ENCODE data around the gene SLC1A3. TPM values are rescaled to one million over a fixed set of nuclear protein-coding genes. Genes with fewer than 3 reads are reported as not detected.

SLC1A3 gene
- total and polyA plus RNA-seq, 10 of the 15 experiments (the other 5 are each of a cell fraction or from before 2014, with no cell fraction given), result 0.23 to 4.4 (median 3.3) TPM

DNA sequence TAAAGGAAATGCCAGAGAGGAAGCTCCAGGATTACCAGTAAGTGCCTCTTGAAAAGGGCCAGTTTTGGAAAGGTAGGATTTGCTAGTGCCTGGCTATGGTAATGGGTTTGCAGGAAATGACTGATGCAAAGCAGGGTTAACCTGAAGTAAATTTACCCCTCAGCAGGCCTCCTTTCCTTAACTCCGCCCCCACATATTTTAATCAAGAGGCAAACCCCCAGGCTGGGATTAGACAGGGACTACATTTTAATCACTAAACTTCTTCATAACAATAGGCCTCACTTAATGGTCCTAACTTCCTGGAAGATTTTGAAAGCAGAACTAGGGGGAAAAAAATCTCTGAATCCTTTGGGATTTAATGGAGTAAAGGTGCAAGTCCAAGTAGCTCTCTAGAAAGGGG lies 10.2 kb upstream of the SLC1A3 start:
- Histone ChIP-seq H3K4me1 (ENCODE audit: control insufficient read depth, insufficient read depth, low read length) (no peaks in the 10 kb centered on the region), H3K4me2 (ENCODE audit: control insufficient read depth, insufficient read depth) (no peak overlapping the region), H3K27ac (ENCODE audit: control insufficient read depth, insufficient read depth) (no peak overlapping the region), H4K20me1 (ENCODE audit: control insufficient read depth, insufficient read depth) (no peaks in the 10 kb centered on the region), H3K79me2 (ENCODE audit: control insufficient read depth, insufficient read depth, low read length) (no peaks in the 10 kb centered on the region), H3K9me3 (replicated peaks; ENCODE audit: control insufficient read depth, insufficient read depth, low read length) (no peaks in the 10 kb centered on the region), H3K36me3 (ENCODE audit: control insufficient read depth in 2 of 2, insufficient read depth in 2 of 2, low read length in 1 of 2) (no peaks in the 10 kb centered on the region), H3K27me3 (replicated peaks in 1 of 2; ENCODE audit: control insufficient read depth in 2 of 2, insufficient read depth in 2 of 2, low read length in 1 of 2) (no peaks in the 10 kb centered on the region), H3K9ac (ENCODE audit: control insufficient read depth, insufficient read depth, low read length) (no peak overlapping the region), H2AFZ (ENCODE audit: control insufficient read depth, low read depth, low read length) (no peak overlapping the region), H3K4me3 (no peak overlapping the region)
- no peak for ATAC-seq
- DNase-seq (ENCODE audit: low read depth, low spot score), result no peak
- FAIRE-seq, result no peak
- ChIA-PET CTCF (interaction anchor here (0.5 kb wide), 1 partner anchor 35 kb away, joined by 3 read pairs; no protein-coding TSS in a partner anchor), RAD21 (ENCODE audit: unreplicated experiment) (no interaction called here), SMC1A (ENCODE audit: uncharacterized antibody, unreplicated experiment) (no interaction called here), POLR2A (no interaction called here)
- no TSS peak for BruUV-seq (replicated peaks)
- WGBS (ENCODE audit: insufficient coverage, insufficient replicate concordance, low lambda C conversion rate, missing lambda C conversion rate), result 62% methylated on average over 1 of the region's 1 CpG
- intact Hi-C loops (cut with micrococcal nuclease; ENCODE audit: unreplicated experiment) (no loop called here), in situ Hi-C loops (cut with MboI) (no loop called here)
- TF ChIP-seq BMI1 (IDR thresholded peaks at IDR 0.05; ENCODE audit: borderline replicate concordance), result no peak
- no peak for TF ChIP-seq MYB (IDR thresholded peaks at IDR 0.05; ENCODE audit: borderline replicate concordance, low read depth, low read length)
- TF ChIP-seq, protein P1, sequence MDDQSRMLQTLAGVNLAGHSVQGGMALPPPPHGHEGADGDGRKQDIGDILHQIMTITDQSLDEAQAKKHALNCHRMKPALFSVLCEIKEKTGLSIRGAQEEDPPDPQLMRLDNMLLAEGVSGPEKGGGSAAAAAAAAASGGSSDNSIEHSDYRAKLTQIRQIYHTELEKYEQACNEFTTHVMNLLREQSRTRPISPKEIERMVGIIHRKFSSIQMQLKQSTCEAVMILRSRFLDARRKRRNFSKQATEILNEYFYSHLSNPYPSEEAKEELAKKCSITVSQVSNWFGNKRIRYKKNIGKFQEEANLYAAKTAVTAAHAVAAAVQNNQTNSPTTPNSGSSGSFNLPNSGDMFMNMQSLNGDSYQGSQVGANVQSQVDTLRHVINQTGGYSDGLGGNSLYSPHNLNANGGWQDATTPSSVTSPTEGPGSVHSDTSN (IDR thresholded peaks at IDR 0.05; ENCODE audit: insufficient replicate concordance, low read depth, low read length), result no peak
- TF ChIP-seq, protein P2, sequence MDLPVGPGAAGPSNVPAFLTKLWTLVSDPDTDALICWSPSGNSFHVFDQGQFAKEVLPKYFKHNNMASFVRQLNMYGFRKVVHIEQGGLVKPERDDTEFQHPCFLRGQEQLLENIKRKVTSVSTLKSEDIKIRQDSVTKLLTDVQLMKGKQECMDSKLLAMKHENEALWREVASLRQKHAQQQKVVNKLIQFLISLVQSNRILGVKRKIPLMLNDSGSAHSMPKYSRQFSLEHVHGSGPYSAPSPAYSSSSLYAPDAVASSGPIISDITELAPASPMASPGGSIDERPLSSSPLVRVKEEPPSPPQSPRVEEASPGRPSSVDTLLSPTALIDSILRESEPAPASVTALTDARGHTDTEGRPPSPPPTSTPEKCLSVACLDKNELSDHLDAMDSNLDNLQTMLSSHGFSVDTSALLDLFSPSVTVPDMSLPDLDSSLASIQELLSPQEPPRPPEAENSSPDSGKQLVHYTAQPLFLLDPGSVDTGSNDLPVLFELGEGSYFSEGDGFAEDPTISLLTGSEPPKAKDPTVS (IDR thresholded peaks at IDR 0.05; ENCODE audit: low read depth, low read length), result no peak
- TF ChIP-seq NFYA (IDR thresholded peaks at IDR 0.05; ENCODE audit: borderline replicate concordance, low read depth, low read length), result no peak
- TF ChIP-seq, protein P3, sequence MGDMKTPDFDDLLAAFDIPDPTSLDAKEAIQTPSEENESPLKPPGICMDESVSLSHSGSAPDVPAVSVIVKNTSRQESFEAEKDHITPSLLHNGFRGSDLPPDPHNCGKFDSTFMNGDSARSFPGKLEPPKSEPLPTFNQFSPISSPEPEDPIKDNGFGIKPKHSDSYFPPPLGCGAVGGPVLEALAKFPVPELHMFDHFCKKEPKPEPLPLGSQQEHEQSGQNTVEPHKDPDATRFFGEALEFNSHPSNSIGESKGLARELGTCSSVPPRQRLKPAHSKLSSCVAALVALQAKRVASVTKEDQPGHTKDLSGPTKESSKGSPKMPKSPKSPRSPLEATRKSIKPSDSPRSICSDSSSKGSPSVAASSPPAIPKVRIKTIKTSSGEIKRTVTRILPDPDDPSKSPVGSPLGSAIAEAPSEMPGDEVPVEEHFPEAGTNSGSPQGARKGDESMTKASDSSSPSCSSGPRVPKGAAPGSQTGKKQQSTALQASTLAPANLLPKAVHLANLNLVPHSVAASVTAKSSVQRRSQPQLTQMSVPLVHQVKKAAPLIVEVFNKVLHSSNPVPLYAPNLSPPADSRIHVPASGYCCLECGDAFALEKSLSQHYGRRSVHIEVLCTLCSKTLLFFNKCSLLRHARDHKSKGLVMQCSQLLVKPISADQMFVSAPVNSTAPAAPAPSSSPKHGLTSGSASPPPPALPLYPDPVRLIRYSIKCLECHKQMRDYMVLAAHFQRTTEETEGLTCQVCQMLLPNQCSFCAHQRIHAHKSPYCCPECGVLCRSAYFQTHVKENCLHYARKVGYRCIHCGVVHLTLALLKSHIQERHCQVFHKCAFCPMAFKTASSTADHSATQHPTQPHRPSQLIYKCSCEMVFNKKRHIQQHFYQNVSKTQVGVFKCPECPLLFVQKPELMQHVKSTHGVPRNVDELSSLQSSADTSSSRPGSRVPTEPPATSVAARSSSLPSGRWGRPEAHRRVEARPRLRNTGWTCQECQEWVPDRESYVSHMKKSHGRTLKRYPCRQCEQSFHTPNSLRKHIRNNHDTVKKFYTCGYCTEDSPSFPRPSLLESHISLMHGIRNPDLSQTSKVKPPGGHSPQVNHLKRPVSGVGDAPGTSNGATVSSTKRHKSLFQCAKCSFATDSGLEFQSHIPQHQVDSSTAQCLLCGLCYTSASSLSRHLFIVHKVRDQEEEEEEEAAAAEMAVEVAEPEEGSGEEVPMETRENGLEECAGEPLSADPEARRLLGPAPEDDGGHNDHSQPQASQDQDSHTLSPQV (IDR thresholded peaks at IDR 0.05), result no peak
- TF ChIP-seq, protein P4, sequence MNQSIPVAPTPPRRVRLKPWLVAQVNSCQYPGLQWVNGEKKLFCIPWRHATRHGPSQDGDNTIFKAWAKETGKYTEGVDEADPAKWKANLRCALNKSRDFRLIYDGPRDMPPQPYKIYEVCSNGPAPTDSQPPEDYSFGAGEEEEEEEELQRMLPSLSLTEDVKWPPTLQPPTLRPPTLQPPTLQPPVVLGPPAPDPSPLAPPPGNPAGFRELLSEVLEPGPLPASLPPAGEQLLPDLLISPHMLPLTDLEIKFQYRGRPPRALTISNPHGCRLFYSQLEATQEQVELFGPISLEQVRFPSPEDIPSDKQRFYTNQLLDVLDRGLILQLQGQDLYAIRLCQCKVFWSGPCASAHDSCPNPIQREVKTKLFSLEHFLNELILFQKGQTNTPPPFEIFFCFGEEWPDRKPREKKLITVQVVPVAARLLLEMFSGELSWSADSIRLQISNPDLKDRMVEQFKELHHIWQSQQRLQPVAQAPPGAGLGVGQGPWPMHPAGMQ (IDR thresholded peaks at IDR 0.05; ENCODE audit: borderline replicate concordance), result no peak
- no peak for TF ChIP-seq CHD4 (IDR thresholded peaks at IDR 0.05)
- TF ChIP-seq, protein P5, sequence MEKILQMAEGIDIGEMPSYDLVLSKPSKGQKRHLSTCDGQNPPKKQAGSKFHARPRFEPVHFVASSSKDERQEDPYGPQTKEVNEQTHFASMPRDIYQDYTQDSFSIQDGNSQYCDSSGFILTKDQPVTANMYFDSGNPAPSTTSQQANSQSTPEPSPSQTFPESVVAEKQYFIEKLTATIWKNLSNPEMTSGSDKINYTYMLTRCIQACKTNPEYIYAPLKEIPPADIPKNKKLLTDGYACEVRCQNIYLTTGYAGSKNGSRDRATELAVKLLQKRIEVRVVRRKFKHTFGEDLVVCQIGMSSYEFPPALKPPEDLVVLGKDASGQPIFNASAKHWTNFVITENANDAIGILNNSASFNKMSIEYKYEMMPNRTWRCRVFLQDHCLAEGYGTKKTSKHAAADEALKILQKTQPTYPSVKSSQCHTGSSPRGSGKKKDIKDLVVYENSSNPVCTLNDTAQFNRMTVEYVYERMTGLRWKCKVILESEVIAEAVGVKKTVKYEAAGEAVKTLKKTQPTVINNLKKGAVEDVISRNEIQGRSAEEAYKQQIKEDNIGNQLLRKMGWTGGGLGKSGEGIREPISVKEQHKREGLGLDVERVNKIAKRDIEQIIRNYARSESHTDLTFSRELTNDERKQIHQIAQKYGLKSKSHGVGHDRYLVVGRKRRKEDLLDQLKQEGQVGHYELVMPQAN (conservative IDR thresholded peaks at IDR 0.05), result no peak
